Omental fat pad (tissue), 4 donors: ENCODE data around the gene SUN2. TPM values are rescaled to one million over a fixed set of nuclear protein-coding genes. Genes with fewer than 3 reads are reported as not detected.
A peak's percentile ranks its signal among the peaks of the same experiment; 100 is the strongest.

Experiments
- ATAC-seq: fragments of 150-250 bp; one replicate; pipeline ENCODE4 v1.9.1; 2016; ENCODE audit warnings: mild to moderate bottlenecking, moderate library complexity; ENCODE audit not compliant: low FRiP score
- DNase-seq: peaks from one replicate; pipeline ENCODE4 v3.0.0-alpha.2; 2019; ENCODE audit warnings: low spot score
- CTCF ChIP-seq, 3 donors: fragments of 450-650 bp; IDR thresholded peaks; one replicate each; pipeline ENCODE4 v1.5.1; 2016 to 2017; ENCODE audit warnings: antibody characterized with exemption in 3 of 3, mild to moderate bottlenecking in 3 of 3, moderate library complexity in 2 of 3
- total RNA-seq, 4 donors: library from RNA; depleted of rRNA; stranded (reverse); fragments of >200 nt; gene quantifications; one replicate each; pipeline ENCODE4 v1.1.0, GENCODE V29; 2016

The SUN2 gene
- total RNA-seq, 4 donors from 2014 or later, result 302 to 509 (median 347) TPM

- DNase-seq, result no peak
- no peak for TF ChIP-seq CTCF (IDR thresholded peaks at IDR 0.05)
- no peak for ATAC-seq
Observed at GRCh38 chr22:38704654-38705234, 51.1 kb downstream of the SUN2 start.

GRCh38 chr22:38700789-38701628 is 54.8 kb downstream of the SUN2 start, which contains the start of gene JOSD1:
JOSD1 (minus strand) TSS chr22:38700943; CDS start chr22:38699987, 956 bp downstream.
- ATAC-seq (peak; percentile 56), DNase-seq (peak; percentile 95)
- no peak for TF ChIP-seq CTCF (IDR thresholded peaks at IDR 0.05)

- DNase-seq (peak; percentile 32), ATAC-seq (peak; percentile 64)
- no peak for TF ChIP-seq CTCF (IDR thresholded peaks at IDR 0.05)
Observed at GRCh38 chr22:38700270-38700788, 55.5 kb downstream of the SUN2 start.

- ATAC-seq (no peak), DNase-seq (no peak)
- TF ChIP-seq CTCF (IDR thresholded peaks at IDR 0.05), result no peak
Observed at GRCh38 chr22:38699784-38700183, 56.0 kb downstream of the SUN2 start.

- ATAC-seq (no peak), DNase-seq (no peak)
- TF ChIP-seq CTCF (IDR thresholded peaks at IDR 0.05), result no peak
Observed at GRCh38 chr22:38699143-38699542, 56.7 kb downstream of the SUN2 start.

GRCh38 chr22:38698407-38699094 is 57.2 kb downstream of the SUN2 start:
- no peak for DNase-seq
- no peak for ATAC-seq
- no peak for TF ChIP-seq CTCF (IDR thresholded peaks at IDR 0.05)
